Activated naive CD4-positive, alpha-beta T cell treated with anti-CD3 and anti-CD28 coated beads for 36 hours (primary cell): ENCODE results near the gene NOS1AP. TPM values are rescaled to one million over a fixed set of nuclear protein-coding genes. Genes with fewer than 3 reads are reported as not detected.

Experiments
- CTCF ChIA-PET: fragments of 350-600 bp; sonication (Branson Sonifier 250); formaldehyde crosslinking; loops from one replicate; lab custom pipeline; 2021; ENCODE audit warnings: antibody characterized with exemption; lab: Charles Lee
- DNase-seq: peaks from one replicate; pipeline ENCODE4 v3.0.0-alpha.2; 2020
- H3K27ac Mint-ChIP-seq: one replicate; pipeline ENCODE4 v1.8.0; 2021; ENCODE audit warnings: mild to moderate bottlenecking, mixed read lengths
- H3K27me3 Mint-ChIP-seq: one replicate; pipeline ENCODE4 v1.8.0; 2021; ENCODE audit warnings: low read depth, mixed read lengths
- H3K36me3 Mint-ChIP-seq: one replicate; pipeline ENCODE4 v1.8.0; 2021; ENCODE audit warnings: low read depth, mixed read lengths
- H3K4me1 Mint-ChIP-seq: one replicate; pipeline ENCODE4 v1.8.0; 2021; ENCODE audit warnings: low read depth, mixed read lengths
- H3K4me3 Mint-ChIP-seq: one replicate; pipeline ENCODE4 v1.8.0; 2021; ENCODE audit warnings: mild to moderate bottlenecking, moderate library complexity, mixed read lengths
- H3K9me3 Mint-ChIP-seq: one replicate; pipeline ENCODE4 v1.8.0; 2021; ENCODE audit warnings: mixed read lengths
- intact Hi-C: fragments of 100-400 bp; cut with micrococcal nuclease; formaldehyde crosslinking; loops from one replicate; pipeline ENCODE4 v1.15.1; 2023
- total RNA-seq, 2 experiments: library from RNA; stranded (reverse); gene quantifications; one replicate each; pipeline ENCODE4 v1.2.3, GENCODE V29; 2021

NOS1AP gene
- total RNA-seq, 2 experiments from 2014 or later: 0.33 to 0.42 TPM

DNA sequence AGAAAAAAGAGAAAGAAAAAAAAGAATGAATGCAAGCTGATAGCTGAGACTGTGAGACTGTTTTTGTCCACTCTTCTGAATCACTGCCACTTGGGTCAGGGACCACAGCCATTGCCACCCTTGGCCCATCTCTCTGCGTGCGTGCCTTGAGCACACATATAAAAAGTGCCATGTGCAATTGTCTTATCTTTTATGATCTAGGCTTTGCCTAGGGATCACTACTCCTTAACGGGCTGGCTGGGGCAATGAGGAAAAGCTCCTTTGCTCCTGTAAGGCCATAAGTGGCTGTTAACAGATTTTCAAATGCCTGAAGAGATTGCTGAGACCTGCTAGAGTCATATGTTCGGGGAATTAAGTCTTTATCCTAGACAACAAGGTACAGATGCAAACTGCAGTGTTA, 299.0 kb downstream of the NOS1AP start:
- Mint-ChIP-seq H3K27ac (no peak overlapping the region), H3K27me3 (peaks cover 3% of the 10 kb centered on the region), H3K4me3 (no peak overlapping the region), H3K36me3 (no peaks in the 10 kb centered on the region), H3K4me1 (no peaks in the 10 kb centered on the region), H3K9me3 (no peaks in the 10 kb centered on the region)
- CTCF ChIA-PET: interaction anchor here (0.7 kb wide), 1 partner anchor 144 kb away, joined by 3 read pairs; no protein-coding TSS in a partner anchor
- no peak for DNase-seq
- intact Hi-C loops: no loop called here

DNA sequence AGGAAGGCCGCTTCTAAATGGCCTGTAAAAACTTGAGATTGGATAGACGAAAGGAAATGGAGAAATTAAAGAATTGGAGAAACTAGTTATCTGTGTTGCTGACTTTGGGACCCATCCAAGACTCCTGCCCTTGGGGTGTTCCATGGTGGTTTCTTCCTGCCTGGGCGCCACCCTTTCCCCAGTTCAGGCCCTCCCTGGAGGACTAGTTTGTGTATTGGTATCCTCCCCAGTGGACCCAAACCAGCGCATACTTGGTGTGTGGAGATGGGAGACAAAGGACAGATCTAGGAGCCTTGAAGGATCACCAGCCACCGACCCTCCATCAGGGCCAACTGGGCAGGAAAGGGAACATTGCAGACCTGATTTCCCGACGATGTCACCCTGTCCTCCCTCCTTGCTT, 300.1 kb downstream of the NOS1AP start:
- intact Hi-C loops: no loop called here
- H3K36me3 Mint-ChIP-seq: no peaks in the 10 kb centered on the region
- no peaks in the 10 kb centered on the region for H3K9me3 Mint-ChIP-seq
- no peak overlapping the region for H3K27ac Mint-ChIP-seq
- H3K4me3 Mint-ChIP-seq: no peak overlapping the region
- CTCF ChIA-PET: no interaction called here
- H3K27me3 Mint-ChIP-seq: no peaks in the 10 kb centered on the region
- H3K4me1 Mint-ChIP-seq: no peaks in the 10 kb centered on the region
- DNase-seq: no peak

DNA sequence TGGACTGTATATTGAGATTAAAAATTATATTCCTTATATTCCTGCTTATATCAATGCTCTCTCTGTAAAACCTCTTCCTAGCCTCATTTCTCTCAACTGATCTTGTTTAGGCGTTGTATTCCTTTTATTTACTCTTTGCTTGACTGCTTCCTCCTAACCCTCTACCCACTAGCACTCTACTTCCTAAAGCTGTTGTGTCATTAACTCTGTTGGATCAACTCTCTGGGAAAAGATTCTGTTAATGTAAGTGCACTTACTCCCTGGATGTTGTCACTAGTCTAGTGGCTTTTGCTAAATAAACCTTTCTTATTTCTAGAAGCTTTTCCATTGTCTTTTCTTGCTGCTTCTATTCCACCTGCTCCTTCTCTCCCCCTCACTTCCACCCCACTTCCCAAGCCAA, 300.7 kb downstream of the NOS1AP start:
- Mint-ChIP-seq H3K27ac (no peak overlapping the region), H3K36me3 (no peaks in the 10 kb centered on the region), H3K4me3 (no peak overlapping the region), H3K4me1 (no peaks in the 10 kb centered on the region), H3K27me3 (no peaks in the 10 kb centered on the region), H3K9me3 (no peaks in the 10 kb centered on the region)
- DNase-seq: no peak
- intact Hi-C loops: no loop called here
- CTCF ChIA-PET: no interaction called here

DNA sequence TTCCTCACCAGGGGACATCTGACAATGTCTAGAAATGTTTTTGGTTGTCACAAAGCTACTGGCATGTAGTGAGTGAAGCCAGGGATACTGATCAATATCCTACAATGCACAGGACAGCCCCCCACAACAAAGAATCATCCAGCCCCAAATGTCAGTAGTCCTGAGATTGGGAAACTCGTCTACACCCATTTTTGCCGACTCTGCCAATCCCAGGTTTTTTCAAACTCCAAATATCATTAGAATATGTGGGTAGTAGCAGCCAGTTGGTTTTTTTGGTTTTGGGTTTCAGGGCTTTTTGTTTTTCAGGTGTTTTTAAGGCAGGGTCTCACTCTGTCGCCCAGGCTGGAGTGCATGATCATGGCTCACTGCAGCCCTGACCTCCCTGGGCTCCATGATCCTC, 301.2 kb downstream of the NOS1AP start:
- intact Hi-C loops: no loop called here
- Mint-ChIP-seq H3K27ac (no peak overlapping the region), H3K9me3 (no peaks in the 10 kb centered on the region), H3K36me3 (no peaks in the 10 kb centered on the region), H3K27me3 (no peaks in the 10 kb centered on the region), H3K4me1 (no peaks in the 10 kb centered on the region), H3K4me3 (no peak overlapping the region)
- no peak for DNase-seq
- CTCF ChIA-PET: no interaction called here

DNA sequence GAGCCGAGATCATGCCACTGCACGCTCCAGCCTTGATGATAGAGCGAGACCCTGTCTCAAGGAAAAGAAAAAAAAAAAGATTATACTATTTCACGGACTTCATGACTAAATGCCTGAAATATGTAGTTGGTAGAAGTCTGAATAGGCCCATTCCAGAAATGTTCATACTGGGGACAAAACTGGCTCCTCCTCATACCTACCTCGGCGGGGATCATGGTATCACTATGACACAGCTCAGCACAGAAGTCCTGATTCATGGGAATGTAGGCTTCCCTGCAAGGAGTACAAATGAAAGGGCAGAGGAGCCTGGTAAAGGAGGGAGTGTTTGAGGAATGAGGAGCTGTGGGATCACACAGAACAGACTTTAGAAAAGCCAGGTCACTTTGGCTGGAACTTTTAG, 302.1 kb downstream of the NOS1AP start:
- Mint-ChIP-seq H3K27ac (no peak overlapping the region), H3K36me3 (no peaks in the 10 kb centered on the region), H3K27me3 (no peaks in the 10 kb centered on the region), H3K9me3 (no peaks in the 10 kb centered on the region), H3K4me3 (no peak overlapping the region), H3K4me1 (no peaks in the 10 kb centered on the region)
- DNase-seq: no peak
- CTCF ChIA-PET: interaction anchor here (0.6 kb wide), 1 partner anchor 298 kb away, joined by 8 read pairs; no protein-coding TSS in a partner anchor
- intact Hi-C loops: no loop called here

DNA sequence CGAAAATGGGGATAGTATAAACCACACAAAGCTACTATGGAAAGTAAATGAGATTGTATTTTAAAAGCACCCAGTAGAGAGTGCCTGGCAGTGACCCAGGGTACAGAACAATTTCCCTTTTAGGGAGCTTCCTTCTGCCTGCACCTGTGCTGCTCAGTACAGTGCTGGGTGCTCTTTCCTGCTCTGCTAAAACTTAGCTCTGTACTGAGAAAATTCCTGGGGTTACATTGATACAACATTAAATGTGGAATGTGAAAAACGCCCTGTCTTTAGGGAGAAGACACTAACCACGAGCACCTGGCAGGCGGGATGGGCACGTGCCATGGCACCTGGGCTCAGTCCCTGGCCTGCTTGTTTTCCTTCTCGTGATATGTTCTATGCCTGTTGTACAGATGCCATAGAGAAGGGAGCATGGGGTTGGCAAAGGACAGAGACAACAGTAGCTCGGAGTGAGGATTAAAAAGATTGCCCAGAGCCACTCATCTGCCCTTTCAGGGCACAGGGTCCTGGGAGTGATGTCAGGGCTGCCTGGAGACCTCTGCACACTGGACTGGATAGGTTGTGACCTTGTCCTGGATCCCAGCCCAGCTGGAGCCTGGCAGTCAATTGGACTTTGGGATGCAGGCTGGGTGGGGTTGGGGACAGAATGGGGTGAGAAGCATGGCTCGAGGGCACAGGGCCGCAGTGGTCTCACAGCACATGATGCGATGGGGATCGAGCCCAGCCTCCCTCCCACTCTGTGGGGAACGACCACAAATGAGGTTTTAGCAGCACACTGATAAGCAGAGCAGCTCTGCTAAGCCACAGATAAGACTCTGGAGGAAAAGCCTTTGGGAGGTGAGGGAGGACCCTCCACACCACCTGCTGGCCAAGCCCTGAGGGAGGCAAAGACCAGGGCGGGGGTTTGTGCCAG, 302.9 kb downstream of the NOS1AP start:
- DNase-seq: no peak
- Mint-ChIP-seq H3K27me3 (no peaks in the 10 kb centered on the region), H3K4me3 (no peak overlapping the region), H3K36me3 (no peaks in the 10 kb centered on the region), H3K27ac (no peak overlapping the region), H3K4me1 (no peaks in the 10 kb centered on the region), H3K9me3 (no peaks in the 10 kb centered on the region)
- CTCF ChIA-PET: interaction anchor here (0.6 kb wide), 1 partner anchor 298 kb away, joined by 8 read pairs; no protein-coding TSS in a partner anchor
- intact Hi-C loops: no loop called here

GRCh38 chr1:162373072-162373427, 303.6 kb downstream of the NOS1AP start:
- intact Hi-C loops: no loop called here
- Mint-ChIP-seq H3K4me1 (no peaks in the 10 kb centered on the region), H3K4me3 (no peak overlapping the region), H3K27me3 (no peaks in the 10 kb centered on the region), H3K36me3 (no peaks in the 10 kb centered on the region), H3K27ac (no peak overlapping the region), H3K9me3 (no peaks in the 10 kb centered on the region)
- no peak for DNase-seq
- CTCF ChIA-PET: no interaction called here

- Mint-ChIP-seq H3K9me3 (no peaks in the 10 kb centered on the region), H3K27ac (no peak overlapping the region), H3K4me3 (no peak overlapping the region), H3K4me1 (no peaks in the 10 kb centered on the region), H3K27me3 (no peaks in the 10 kb centered on the region), H3K36me3 (no peaks in the 10 kb centered on the region)
- DNase-seq: no peak
- CTCF ChIA-PET: no interaction called here
- intact Hi-C loops: no loop called here
These were observed 304.2 kb downstream of the NOS1AP start for GRCh38 chr1:162373541-162374260.

- no peak overlapping the region for H3K27ac Mint-ChIP-seq
- H3K9me3 Mint-ChIP-seq: no peaks in the 10 kb centered on the region
- H3K4me3 Mint-ChIP-seq: no peak overlapping the region
These were observed 304.9 kb downstream of the NOS1AP start for GRCh38 chr1:162374406-162374805.

GRCh38 chr1:162375463-162375862, 306.0 kb downstream of the NOS1AP start:
- Mint-ChIP-seq H3K4me1 (no peaks in the 10 kb centered on the region), H3K9me3 (no peaks in the 10 kb centered on the region), H3K27ac (no peak overlapping the region), H3K27me3 (no peaks in the 10 kb centered on the region), H3K36me3 (no peaks in the 10 kb centered on the region), H3K4me3 (no peak overlapping the region)
- CTCF ChIA-PET: no interaction called here
- intact Hi-C loops: no loop called here
- no peak for DNase-seq

More at GRCh38 chr1:162374406-162374805, 304.9 kb downstream of the NOS1AP start:
- CTCF ChIA-PET: no interaction called here
- intact Hi-C loops: no loop called here
- Mint-ChIP-seq H3K4me1 (no peaks in the 10 kb centered on the region), H3K27me3 (no peaks in the 10 kb centered on the region), H3K36me3 (no peaks in the 10 kb centered on the region)
- DNase-seq: no peak

- no peaks in the 10 kb centered on the region for H3K4me1 Mint-ChIP-seq
- intact Hi-C loops: no loop called here
- H3K4me3 Mint-ChIP-seq: no peak within 1 kb of the TSS
- H3K36me3 Mint-ChIP-seq: no peaks in the 10 kb centered on the region
- no peaks in the 10 kb centered on the region for H3K9me3 Mint-ChIP-seq
- no peak within 1 kb of the TSS for H3K27ac Mint-ChIP-seq
- CTCF ChIA-PET: no interaction called here
- DNase-seq: no peak
- H3K27me3 Mint-ChIP-seq: no peaks in the 10 kb centered on the region
These were observed 307.2 kb downstream of the NOS1AP start, which contains the start of gene SPATA46 for GRCh38 chr1:162376691-162377090. SPATA46 (minus strand) TSS chr1:162376854; CDS start chr1:162376790, 64 bp downstream.

- no peaks in the 10 kb centered on the region for H3K36me3 Mint-ChIP-seq
- no peaks in the 10 kb centered on the region for H3K9me3 Mint-ChIP-seq
- no peak overlapping the region for H3K27ac Mint-ChIP-seq
- no peaks in the 10 kb centered on the region for H3K4me1 Mint-ChIP-seq
- no peak for DNase-seq
- no peak overlapping the region for H3K4me3 Mint-ChIP-seq
- CTCF ChIA-PET: interaction anchor here (1.0 to 1.3 kb wide), 2 partner anchors 11 to 23 kb away, joined by 3 to 4 read pairs; no protein-coding TSS in a partner anchor
- H3K27me3 Mint-ChIP-seq: no peaks in the 10 kb centered on the region
- intact Hi-C loops: no loop called here
These were observed 310.8 kb downstream of the NOS1AP start for GRCh38 chr1:162380061-162380846.
